Neural cell (in vitro differentiated cells): ENCODE data around the gene NEDD9.

ENCODE experiments used
- CTCF ChIP-seq: fragments of 450-650 bp; IDR thresholded peaks from 2 replicates; pipeline ENCODE4 v1.5.1; 2014; ENCODE audit warnings: antibody characterized with exemption, mild to moderate bottlenecking, moderate library complexity; ENCODE audit not compliant: poor library complexity, severe bottlenecking
- EP300 ChIP-seq: fragments of 450-650 bp; conservative IDR thresholded peaks from 2 replicates; pipeline ENCODE4 v1.6.1; 2014; ENCODE audit warnings: antibody characterized with exemption, mild to moderate bottlenecking, moderate library complexity; ENCODE audit not compliant: poor library complexity, severe bottlenecking
- EZH2 ChIP-seq: fragments of 200-600, 300-800 bp; shearing (Covaris generic), sonication (generic); IDR thresholded peaks from 2 replicates; pipeline ENCODE4 v1.6.1; 2014; ENCODE audit warnings: antibody characterized with exemption, low read length, borderline replicate concordance, mild to moderate bottlenecking; ENCODE audit not compliant: insufficient read depth, poor library complexity, severe bottlenecking
- REST ChIP-seq: IDR thresholded peaks from 2 replicates; pipeline ENCODE4 v1.6.1; 2012; ENCODE audit warnings: borderline replicate concordance
- SMC3 ChIP-seq: fragments of 450-650 bp; conservative IDR thresholded peaks from 2 replicates; pipeline ENCODE4 v1.6.1; 2014; ENCODE audit warnings: antibody characterized with exemption, mild to moderate bottlenecking, moderate library complexity; ENCODE audit not compliant: poor library complexity
- TAF1 ChIP-seq: IDR thresholded peaks from 2 replicates; pipeline ENCODE4 v1.6.1; 2012; ENCODE audit warnings: low read depth

DNA sequence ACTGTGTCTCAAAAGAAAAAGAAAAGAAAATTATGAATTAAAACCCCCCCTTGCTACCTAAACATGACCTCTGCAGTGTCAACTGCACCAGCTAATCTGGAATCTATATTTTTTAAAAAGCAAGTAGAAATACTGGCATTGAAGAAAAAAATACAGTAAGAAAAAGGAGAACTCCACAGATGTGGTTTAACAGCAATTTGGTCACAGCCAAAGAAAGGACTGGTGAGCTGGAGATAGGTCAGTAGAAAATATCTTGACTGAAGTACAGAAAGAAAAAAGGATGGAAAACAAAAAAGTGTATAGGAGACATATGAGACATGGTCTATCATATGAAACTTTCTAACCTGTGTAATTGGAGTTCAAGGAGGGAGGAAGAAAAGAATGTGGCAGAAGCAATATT, 76.9 kb downstream of the NEDD9 start:
- TF ChIP-seq REST = no peak
- TF ChIP-seq CTCF = no peak
- no peak for TF ChIP-seq EZH2
- no peak for TF ChIP-seq SMC3
- no peak for TF ChIP-seq EP300
- no peak for TF ChIP-seq TAF1
